Measurements from ENCODE around the gene ZNF587. TPM values are rescaled to one million over a fixed set of nuclear protein-coding genes. Genes with fewer than 3 reads are reported as not detected.

The ZNF587 gene
- total and polyA plus RNA-seq, 8 donors: 9.3 to 29.5 (median 16.1) TPM

DNA sequence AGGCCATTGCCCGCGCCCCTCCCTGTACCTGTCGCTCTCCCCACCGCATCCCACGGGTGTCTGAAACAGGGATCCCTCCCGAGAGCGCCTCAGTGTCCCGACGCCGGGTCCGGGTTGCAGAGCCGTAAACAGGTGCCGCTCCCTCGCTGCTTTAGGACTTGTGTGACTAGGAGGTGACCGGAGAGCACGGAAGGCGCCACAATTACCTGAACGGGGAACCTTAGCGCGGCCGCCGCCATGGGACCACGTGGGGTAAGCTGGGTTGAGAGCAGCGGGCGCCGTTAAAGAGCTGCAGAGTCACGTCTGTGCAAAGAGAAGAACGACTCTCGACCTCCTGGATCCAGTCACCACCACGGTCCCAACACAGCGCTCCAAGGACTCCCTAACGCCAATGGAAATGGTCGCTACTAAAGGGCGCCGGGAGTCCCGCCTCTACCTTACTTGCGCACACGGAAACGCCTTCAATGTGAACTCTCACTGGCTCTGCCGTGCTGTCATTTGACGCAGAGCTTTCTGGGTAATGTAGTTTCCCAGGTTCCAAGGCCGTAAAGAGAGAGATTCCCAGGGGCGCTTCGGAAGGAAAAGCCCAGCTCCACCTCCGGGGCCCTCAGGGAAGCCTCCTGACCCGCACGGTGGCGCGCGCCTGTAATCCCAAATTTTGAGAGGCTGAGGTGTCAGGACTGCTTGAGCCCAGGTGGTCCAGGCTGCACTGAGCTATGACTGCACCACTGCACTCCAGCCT lies 35.0 kb upstream of the ZNF587 start, which contains the start of gene ZNF552:
Gene ZNF552, minus strand, starts transcription at position 409 of the 742 bp plus-strand sequence. Its CDS starts 170 bp downstream, at position 239.
- no peaks in the 10 kb centered on the region for H3K36me3 ChIP-seq
- no peaks in the 10 kb centered on the region for H3K9me3 ChIP-seq
- peaks cover 0 to 5% (median 4%) of the 10 kb centered on the region in 3 donors for H3K4me1 ChIP-seq
- peak; percentile 89 to 94 (median 90) for ATAC-seq
- peak; percentile 80 to 90 (median 86) for DNase-seq
- TF ChIP-seq, protein P1, sequence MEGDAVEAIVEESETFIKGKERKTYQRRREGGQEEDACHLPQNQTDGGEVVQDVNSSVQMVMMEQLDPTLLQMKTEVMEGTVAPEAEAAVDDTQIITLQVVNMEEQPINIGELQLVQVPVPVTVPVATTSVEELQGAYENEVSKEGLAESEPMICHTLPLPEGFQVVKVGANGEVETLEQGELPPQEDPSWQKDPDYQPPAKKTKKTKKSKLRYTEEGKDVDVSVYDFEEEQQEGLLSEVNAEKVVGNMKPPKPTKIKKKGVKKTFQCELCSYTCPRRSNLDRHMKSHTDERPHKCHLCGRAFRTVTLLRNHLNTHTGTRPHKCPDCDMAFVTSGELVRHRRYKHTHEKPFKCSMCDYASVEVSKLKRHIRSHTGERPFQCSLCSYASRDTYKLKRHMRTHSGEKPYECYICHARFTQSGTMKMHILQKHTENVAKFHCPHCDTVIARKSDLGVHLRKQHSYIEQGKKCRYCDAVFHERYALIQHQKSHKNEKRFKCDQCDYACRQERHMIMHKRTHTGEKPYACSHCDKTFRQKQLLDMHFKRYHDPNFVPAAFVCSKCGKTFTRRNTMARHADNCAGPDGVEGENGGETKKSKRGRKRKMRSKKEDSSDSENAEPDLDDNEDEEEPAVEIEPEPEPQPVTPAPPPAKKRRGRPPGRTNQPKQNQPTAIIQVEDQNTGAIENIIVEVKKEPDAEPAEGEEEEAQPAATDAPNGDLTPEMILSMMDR (IDR thresholded peaks at IDR 0.05): no peak
- intact Hi-C loops (cut with DNase I): no loop called here
- H3K27ac ChIP-seq: peak within 1 kb of the TSS; percentile 62 to 74 (median 69)
- 0 to 1% methylated on average over 50 of the region's 50 CpGs for WGBS, 2 donors
- H3K4me3 ChIP-seq: peak within 1 kb of the TSS; percentile 56 to 82 (median 76)
- no peak for FAIRE-seq
- no peaks in the 10 kb centered on the region for H3K27me3 ChIP-seq

DNA sequence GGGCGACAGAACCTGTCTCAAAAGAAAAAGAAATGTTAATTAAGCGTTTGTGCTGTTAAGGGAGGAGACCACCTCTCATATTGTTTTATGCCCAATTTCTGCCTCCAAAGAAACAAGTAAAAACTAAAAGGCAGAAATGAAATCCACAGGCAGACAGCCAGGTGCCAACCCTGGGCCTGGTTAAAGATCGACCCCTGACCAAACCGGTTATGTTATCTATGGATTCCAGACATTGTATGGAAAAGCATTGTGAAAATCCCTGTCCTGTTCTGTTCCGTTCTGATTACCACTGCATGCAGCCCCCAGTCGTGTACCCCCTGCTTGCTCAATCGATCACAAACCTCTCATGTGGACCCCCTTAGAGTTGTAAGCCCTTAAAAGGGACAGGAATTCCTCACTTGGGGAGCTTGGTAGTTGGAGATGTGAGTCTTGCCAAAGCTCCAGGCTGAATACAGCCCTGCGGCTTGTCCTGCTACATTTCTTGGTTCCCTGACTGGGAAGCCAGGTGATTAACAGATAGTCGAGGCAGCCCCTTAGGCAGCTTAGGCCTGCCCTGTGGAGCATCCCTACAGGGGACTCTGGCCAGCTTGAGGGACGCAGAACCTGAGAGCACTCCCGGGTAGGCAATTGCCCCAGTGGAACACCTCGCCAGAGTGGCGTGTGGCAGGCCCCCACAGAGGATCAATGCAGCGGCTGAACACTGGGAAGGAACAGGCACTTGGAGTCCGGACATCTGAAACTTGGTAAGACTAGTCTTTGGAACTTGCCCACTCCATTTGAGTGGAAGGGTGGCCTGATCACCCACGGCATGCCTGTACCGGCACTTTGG lies 34.2 kb upstream of the ZNF587 start:
- peak overlapping the region in 2 of 4 donors; percentile 76 to 77 for H3K4me3 ChIP-seq
- no peak for DNase-seq
- ATAC-seq: no peak
- H3K36me3 ChIP-seq: no peaks in the 10 kb centered on the region
- H3K27me3 ChIP-seq: no peaks in the 10 kb centered on the region
- WGBS, 2 donors: 47 to 50% methylated on average over 17 of the region's 17 CpGs
- peak overlapping the region in 3 of 4 donors; percentile 62 to 74 (median 68) for H3K27ac ChIP-seq
- H3K4me1 ChIP-seq: peaks cover 0 to 5% (median 4%) of the 10 kb centered on the region in 3 donors
- FAIRE-seq: no peak
- intact Hi-C loops (cut with DNase I): no loop called here
- no peaks in the 10 kb centered on the region for H3K9me3 ChIP-seq
- TF ChIP-seq, protein P1 (IDR thresholded peaks at IDR 0.05): no peak

DNA sequence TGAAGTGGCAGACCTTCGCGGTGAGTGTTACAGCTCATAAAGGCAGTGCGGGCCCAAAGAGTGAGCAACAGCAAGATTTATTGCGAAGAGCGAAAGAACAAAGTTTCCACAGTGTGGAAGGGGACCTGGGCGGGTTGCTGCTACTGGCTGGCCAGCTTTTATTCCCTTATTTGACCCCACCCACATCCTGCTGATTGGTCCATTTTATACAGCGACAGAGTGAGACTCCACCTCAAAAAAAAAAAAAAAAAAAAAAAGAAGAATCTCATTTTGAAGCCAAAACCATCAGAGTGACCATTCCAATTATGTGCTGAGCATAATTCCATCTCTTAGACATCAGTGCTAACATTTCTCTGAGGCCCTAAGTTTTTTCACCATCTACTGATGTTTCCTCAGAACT lies 33.0 kb upstream of the ZNF587 start:
- DNase-seq: no peak
- no peak overlapping the region for H3K4me3 ChIP-seq
- intact Hi-C loops (cut with DNase I): no loop called here
- H3K36me3 ChIP-seq: no peaks in the 10 kb centered on the region
- H3K9me3 ChIP-seq: no peaks in the 10 kb centered on the region
- no peak for ATAC-seq
- H3K27ac ChIP-seq: peak overlapping the region in 1 of 4 donors; percentile 68
- 68 to 92% methylated on average over 7 of the region's 7 CpGs for WGBS, 2 donors
- no peaks in the 10 kb centered on the region for H3K27me3 ChIP-seq
- FAIRE-seq: no peak
- TF ChIP-seq, protein P1 (IDR thresholded peaks at IDR 0.05): no peak
- H3K4me1 ChIP-seq: peaks cover 1 to 10% (median 4%) of the 10 kb centered on the region in 3 donors

DNA sequence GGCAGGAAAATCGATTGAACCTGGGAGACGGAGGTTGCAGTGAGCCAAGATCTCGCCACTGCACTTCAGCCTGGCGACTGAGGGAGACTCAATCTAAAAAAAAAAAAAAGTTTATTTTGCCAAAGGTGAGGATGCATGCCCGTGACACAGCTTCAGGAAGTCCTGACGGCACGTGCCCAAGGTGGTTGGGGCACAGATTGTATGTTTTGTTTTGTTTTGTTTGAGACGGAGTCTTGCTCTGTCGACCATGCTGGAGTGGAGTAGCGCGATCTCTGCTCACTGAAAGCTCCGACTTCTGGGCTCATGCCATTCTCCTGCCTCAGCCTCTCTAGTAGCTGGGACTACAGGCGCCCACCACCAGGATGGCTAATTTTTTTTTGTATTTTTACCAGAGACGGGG lies 31.7 kb upstream of the ZNF587 start:
- Histone ChIP-seq H3K27ac (no peak overlapping the region), H3K4me3 (no peak overlapping the region), H3K27me3 (no peaks in the 10 kb centered on the region), H3K9me3 (no peaks in the 10 kb centered on the region), H3K4me1 (peaks cover 7 to 19% (median 10%) of the 10 kb centered on the region in 3 donors), H3K36me3 (no peaks in the 10 kb centered on the region)
- FAIRE-seq (no peak), DNase-seq (no peak), ATAC-seq (no peak)
- intact Hi-C loops (cut with DNase I): no loop called here
- TF ChIP-seq, protein P1 (IDR thresholded peaks at IDR 0.05): no peak
- 93 to 94% methylated on average over 14 of the region's 14 CpGs for WGBS, 2 donors
